Naive B cell (primary cell): ENCODE measurements around the gene MED31. TPM values are rescaled to one million over a fixed set of nuclear protein-coding genes. Genes with fewer than 3 reads are reported as not detected.
A peak's percentile ranks its signal among the peaks of the same experiment; 100 is the strongest.
"Not testable (repeated sequence)": the region's sequence is repeated elsewhere in the genome, so short reads cannot be mapped to it uniquely, and the experiment has no call there.

Experiments used
- ATAC-seq, 2 donors: fragments of 150-1000 bp; cut with Tn5 transposase; 2 replicates each; pipeline ENCODE4 v1.10.0; 2021; ENCODE audit warnings: low read depth in 2 of 2, mild to moderate bottlenecking in 2 of 2, moderate library complexity in 2 of 2
- DNase-seq: peaks from one replicate; pipeline ENCODE4 v3.0.0; 2022
- H3K27ac Mint-ChIP-seq, 6 donors: one replicate each; pipeline ENCODE4 v1.8.0; 2020 to 2022; ENCODE audit warnings: mild to moderate bottlenecking in 6 of 6, mixed read lengths in 6 of 6, moderate library complexity in 5 of 6, inconsistent platforms in 2 of 6
- H3K27me3 Mint-ChIP-seq, 3 donors: one replicate each; pipeline ENCODE4 v1.8.0; 2021 to 2022; ENCODE audit warnings: mixed read lengths in 3 of 3, mild to moderate bottlenecking in 1 of 3
- H3K36me3 Mint-ChIP-seq, 2 donors: one replicate each; pipeline ENCODE4 v1.8.0; 2020 to 2022; ENCODE audit warnings: mixed read lengths in 2 of 2, inconsistent platforms in 1 of 2, mild to moderate bottlenecking in 1 of 2
- H3K4me1 Mint-ChIP-seq, 3 donors: one replicate each; pipeline ENCODE4 v1.8.0; 2020 to 2022; ENCODE audit warnings: mixed read lengths in 3 of 3, inconsistent platforms in 1 of 3, mild to moderate bottlenecking in 1 of 3, moderate library complexity in 1 of 3
- H3K4me3 Mint-ChIP-seq, 8 donors: one replicate each; pipeline ENCODE4 v1.8.0; 2020 to 2022; ENCODE audit warnings: mild to moderate bottlenecking in 8 of 8, mixed read lengths in 8 of 8, moderate library complexity in 8 of 8, inconsistent platforms in 2 of 8
- H3K9me3 Mint-ChIP-seq, 7 donors: one replicate each; pipeline ENCODE4 v1.8.0; 2020 to 2022; ENCODE audit warnings: mixed read lengths in 7 of 7, mild to moderate bottlenecking in 5 of 7, inconsistent platforms in 2 of 7, moderate library complexity in 1 of 7
- polyA plus RNA-seq, 6 donors: library from polyadenylated mRNA; unstranded; fragments of 300-500 nt; fragmentation: Illumina TruSeq; gene quantifications; one replicate each; pipeline ENCODE4 v1.2.3, GENCODE V29; 2021; ENCODE audit warnings: low read depth in 6 of 6

Gene MED31
- polyA plus RNA-seq, 6 donors from 2014 or later = 25.7 to 33.8 (median 31.0) TPM

GRCh38 chr17:6657633-6658287 lies 6.4 kb upstream of the MED31 start:
- Mint-ChIP-seq H3K9me3 (no peaks in the 10 kb centered on the region), H3K27me3 (no peaks in the 10 kb centered on the region), H3K4me1 (peaks cover 57 to 72% (median 71%) of the 10 kb centered on the region in 3 donors)

GRCh38 chr17:6656797-6657632 lies 5.6 kb upstream of the MED31 start:
- ATAC-seq = peak; percentile 83 to 84
- H3K9me3 Mint-ChIP-seq, H3K36me3 Mint-ChIP-seq, H3K27me3 Mint-ChIP-seq: not testable (repeated sequence)
- H3K4me1 Mint-ChIP-seq = peaks cover 55 to 71% (median 70%) of the 10 kb centered on the region in 3 donors
- DNase-seq = peak; percentile 65
- H3K27ac Mint-ChIP-seq = peak overlapping the region; percentile 75 to 98 (median 96)
- peak overlapping the region; percentile 91 to 99 (median 96) for H3K4me3 Mint-ChIP-seq

More at GRCh38 chr17:6657633-6658287, 6.4 kb upstream of the MED31 start:
- peaks cover 0 to 2% of the 10 kb centered on the region in 2 donors for H3K36me3 Mint-ChIP-seq
- peak overlapping the region; percentile 87 to 98 (median 96) for H3K27ac Mint-ChIP-seq
- peak overlapping the region; percentile 91 to 99 (median 96) for H3K4me3 Mint-ChIP-seq
- DNase-seq (no peak), ATAC-seq (no peak)

GRCh38 chr17:6655732-6656361 lies 4.4 kb upstream of the MED31 start:
- not testable (repeated sequence) for DNase-seq, H3K36me3 Mint-ChIP-seq, H3K9me3 Mint-ChIP-seq, H3K27me3 Mint-ChIP-seq, ATAC-seq
- Mint-ChIP-seq H3K4me1 (peaks cover 48 to 68% (median 66%) of the 10 kb centered on the region in 3 donors), H3K4me3 (peak overlapping the region; percentile 67 to 94 (median 88)), H3K27ac (peak overlapping the region in 5 of 6 donors; percentile 83 to 95 (median 93))

GRCh38 chr17:6654841-6655731 lies 3.7 kb upstream of the MED31 start:
- peaks cover 45 to 68% (median 66%) of the 10 kb centered on the region in 3 donors for H3K4me1 Mint-ChIP-seq
- peak overlapping the region in 2 of 6 donors; percentile 57 to 83 for H3K27ac Mint-ChIP-seq
- peak overlapping the region; percentile 42 to 94 (median 78) for H3K4me3 Mint-ChIP-seq
- H3K36me3 Mint-ChIP-seq = no peaks in the 10 kb centered on the region
- DNase-seq (no peak), ATAC-seq (no peak)
- H3K27me3 Mint-ChIP-seq = no peaks in the 10 kb centered on the region
- H3K9me3 Mint-ChIP-seq = no peaks in the 10 kb centered on the region

- Mint-ChIP-seq H3K27me3 (no peaks in the 10 kb centered on the region), H3K36me3 (no peaks in the 10 kb centered on the region), H3K27ac (peak overlapping the region in 5 of 6 donors; percentile 74 to 100 (median 83)), H3K4me1 (peaks cover 37 to 66% (median 66%) of the 10 kb centered on the region in 3 donors), H3K4me3 (peak overlapping the region; percentile 84 to 100 (median 92)), H3K9me3 (no peaks in the 10 kb centered on the region)
- ATAC-seq (no peak), DNase-seq (peak; percentile 20)
Measured at GRCh38 chr17:6651919-6652452, 581 bp upstream of the MED31 start.

- H3K4me3 Mint-ChIP-seq = peak overlapping the region in 1 of 8 donors; percentile 75
- H3K4me1 Mint-ChIP-seq = peaks cover 31 to 50% (median 50%) of the 10 kb centered on the region in 3 donors
- ATAC-seq (no peak), DNase-seq (no peak)
- no peaks in the 10 kb centered on the region for H3K9me3 Mint-ChIP-seq
- H3K27me3 Mint-ChIP-seq = no peaks in the 10 kb centered on the region
- H3K36me3 Mint-ChIP-seq = no peaks in the 10 kb centered on the region
- peak overlapping the region in 4 of 6 donors; percentile 41 to 71 (median 64) for H3K27ac Mint-ChIP-seq
Measured at GRCh38 chr17:6648181-6648580, 3.2 kb downstream of the MED31 start.

GRCh38 chr17:6643451-6644125 lies 7.8 kb downstream of the MED31 start:
- Mint-ChIP-seq H3K4me1 (peaks cover 34 to 44% (median 41%) of the 10 kb centered on the region in 3 donors), H3K4me3 (peak overlapping the region in 3 of 8 donors; percentile 3 to 95 (median 6)), H3K9me3 (no peaks in the 10 kb centered on the region), H3K36me3 (no peaks in the 10 kb centered on the region), H3K27ac (peak overlapping the region in 2 of 6 donors; percentile 47 to 49), H3K27me3 (no peaks in the 10 kb centered on the region)
- ATAC-seq (no peak), DNase-seq (no peak)

- Mint-ChIP-seq H3K9me3 (no peaks in the 10 kb centered on the region), H3K4me3 (peak overlapping the region in 5 of 8 donors; percentile 30 to 95 (median 54)), H3K27ac (peak overlapping the region in 2 of 6 donors; percentile 18 to 47), H3K4me1 (peaks cover 41 to 43% (median 43%) of the 10 kb centered on the region in 3 donors), H3K27me3 (no peaks in the 10 kb centered on the region), H3K36me3 (no peaks in the 10 kb centered on the region)
- ATAC-seq = no peak
- DNase-seq = no peak
Measured at GRCh38 chr17:6642592-6642991, 8.8 kb downstream of the MED31 start.

GRCh38 chr17:6641247-6641863 lies 10.1 kb downstream of the MED31 start:
- ATAC-seq (no peak), DNase-seq (no peak)
- peak overlapping the region; percentile 89 to 100 (median 98) for H3K27ac Mint-ChIP-seq
- H3K9me3 Mint-ChIP-seq = no peaks in the 10 kb centered on the region
- peak overlapping the region; percentile 85 to 99 (median 96) for H3K4me3 Mint-ChIP-seq
- H3K36me3 Mint-ChIP-seq = no peaks in the 10 kb centered on the region
- peaks cover 36 to 49% (median 43%) of the 10 kb centered on the region in 3 donors for H3K4me1 Mint-ChIP-seq
- no peaks in the 10 kb centered on the region for H3K27me3 Mint-ChIP-seq

GRCh38 chr17:6640536-6641246 lies 10.7 kb downstream of the MED31 start, which contains the start of the genes KIAA0753 and TXNDC17:
TSS of gene KIAA0753 (minus strand) at chr17:6640711. CDS start at chr17:6635103, 5,608 bp downstream.
TSS of gene TXNDC17 (plus strand) at chr17:6641060. CDS start at chr17:6641083, 23 bp downstream.
- Mint-ChIP-seq H3K4me1 (peaks cover 36 to 49% (median 43%) of the 10 kb centered on the region in 3 donors), H3K36me3 (no peaks in the 10 kb centered on the region), H3K9me3 (no peaks in the 10 kb centered on the region), H3K27me3 (no peaks in the 10 kb centered on the region), H3K27ac (peak within 1 kb of the TSS; percentile 89 to 100 (median 98)), H3K4me3 (peak within 1 kb of the TSS; percentile 85 to 99 (median 96))
- ATAC-seq = peak; percentile 90 to 92
- DNase-seq = peak; percentile 92
